GM12873 (cell line): ENCODE measurements around the gene TMEM202.

Source experiments
- TF ChIP-seq, protein P1 (sequence below): IDR thresholded peaks from 2 replicates; pipeline ENCODE4 v1.5.1; 2012; ENCODE audit warnings: low read depth, mild to moderate bottlenecking, moderate library complexity, low read length, control low read depth; ENCODE audit not compliant: insufficient read depth; ENCODE audit errors: missing control alignments

TMEM202 gene

DNA sequence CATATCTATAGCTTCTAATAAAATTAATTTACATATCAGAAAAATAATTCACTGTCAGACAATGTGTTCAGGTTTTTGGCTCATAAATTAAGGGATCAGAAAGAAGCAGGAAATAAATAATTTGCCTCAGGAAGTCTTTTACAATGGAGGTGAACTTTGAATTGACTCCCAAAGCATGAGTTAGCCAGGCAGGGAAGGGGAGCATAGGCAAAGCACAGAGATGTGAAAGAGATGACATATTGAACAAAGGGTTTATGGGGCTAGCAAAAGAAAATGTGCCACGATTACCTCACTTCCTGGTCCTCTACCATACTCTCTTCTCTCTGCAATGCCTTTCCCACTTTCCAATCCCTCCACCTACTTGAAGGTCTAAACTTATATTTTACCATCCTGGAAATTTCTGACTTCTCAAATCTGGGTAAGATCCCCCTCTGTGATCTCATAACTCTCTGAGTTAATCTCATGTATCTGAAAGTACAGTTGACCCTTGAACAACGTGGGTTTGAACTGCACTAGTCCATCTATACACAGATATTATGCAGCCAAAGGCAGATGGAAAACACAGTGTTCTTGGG lies 18.2 kb upstream of the TMEM202 start:
- TF ChIP-seq, protein P1, sequence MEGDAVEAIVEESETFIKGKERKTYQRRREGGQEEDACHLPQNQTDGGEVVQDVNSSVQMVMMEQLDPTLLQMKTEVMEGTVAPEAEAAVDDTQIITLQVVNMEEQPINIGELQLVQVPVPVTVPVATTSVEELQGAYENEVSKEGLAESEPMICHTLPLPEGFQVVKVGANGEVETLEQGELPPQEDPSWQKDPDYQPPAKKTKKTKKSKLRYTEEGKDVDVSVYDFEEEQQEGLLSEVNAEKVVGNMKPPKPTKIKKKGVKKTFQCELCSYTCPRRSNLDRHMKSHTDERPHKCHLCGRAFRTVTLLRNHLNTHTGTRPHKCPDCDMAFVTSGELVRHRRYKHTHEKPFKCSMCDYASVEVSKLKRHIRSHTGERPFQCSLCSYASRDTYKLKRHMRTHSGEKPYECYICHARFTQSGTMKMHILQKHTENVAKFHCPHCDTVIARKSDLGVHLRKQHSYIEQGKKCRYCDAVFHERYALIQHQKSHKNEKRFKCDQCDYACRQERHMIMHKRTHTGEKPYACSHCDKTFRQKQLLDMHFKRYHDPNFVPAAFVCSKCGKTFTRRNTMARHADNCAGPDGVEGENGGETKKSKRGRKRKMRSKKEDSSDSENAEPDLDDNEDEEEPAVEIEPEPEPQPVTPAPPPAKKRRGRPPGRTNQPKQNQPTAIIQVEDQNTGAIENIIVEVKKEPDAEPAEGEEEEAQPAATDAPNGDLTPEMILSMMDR: no peak

DNA sequence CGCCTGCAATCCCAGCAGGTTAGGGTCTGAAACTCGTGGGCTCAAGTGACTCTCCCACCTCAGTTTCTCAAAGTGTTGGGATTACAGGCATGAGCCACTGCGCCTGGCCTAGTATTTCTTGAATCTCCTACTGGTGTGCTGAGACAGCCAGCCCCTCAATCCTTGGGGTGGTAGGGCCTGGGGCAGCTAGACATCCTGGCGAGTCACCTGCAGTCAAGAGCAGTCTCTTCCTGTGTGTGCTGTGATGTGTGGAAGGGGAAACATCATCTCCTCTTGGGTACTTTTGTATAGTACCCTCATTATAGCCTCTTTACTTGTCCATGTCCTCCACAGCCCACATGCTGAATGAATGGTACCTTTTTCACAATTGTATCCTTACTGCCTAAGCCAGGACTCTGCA lies 17.4 kb upstream of the TMEM202 start:
- TF ChIP-seq, protein P1: no peak

DNA sequence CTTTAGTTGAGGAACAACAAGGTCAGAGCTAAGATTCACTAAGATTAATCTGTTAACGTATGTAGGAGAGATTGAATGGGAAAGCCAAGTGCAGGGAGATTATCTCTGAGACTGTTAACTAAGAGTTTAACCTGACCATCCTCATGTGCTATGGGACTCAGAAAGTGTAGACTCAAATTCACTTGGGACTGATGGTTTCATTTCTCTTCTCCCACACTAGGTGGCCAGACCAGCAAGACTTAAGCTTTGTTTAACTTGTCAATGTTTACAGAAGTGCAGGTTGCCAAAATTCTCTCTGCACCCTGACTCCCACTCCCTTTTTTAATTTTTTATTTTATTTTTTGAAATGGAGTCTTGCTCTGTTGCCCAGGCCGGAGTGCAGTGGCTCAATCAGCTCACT lies 16.0 kb upstream of the TMEM202 start:
- TF ChIP-seq, protein P1: peak; percentile 40

DNA sequence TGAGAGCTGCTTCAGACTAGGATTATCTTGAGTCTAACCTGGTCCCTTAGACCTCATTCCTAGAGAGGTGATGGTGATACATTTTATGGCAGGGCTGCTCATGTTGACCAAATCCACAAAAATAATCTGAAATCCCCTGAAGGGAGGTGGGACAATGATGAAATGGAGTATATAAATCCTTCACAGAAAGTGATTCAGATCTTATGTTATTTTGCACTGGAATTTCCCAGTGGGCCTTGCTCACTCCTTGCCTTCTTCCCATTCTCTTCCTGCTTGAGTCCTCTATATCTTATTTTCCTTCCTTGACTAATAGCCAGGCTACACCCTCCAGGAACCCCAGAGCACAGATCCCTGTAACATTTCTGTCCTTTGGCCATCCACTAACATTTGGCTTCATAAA lies 10.4 kb upstream of the TMEM202 start:
- TF ChIP-seq, protein P1: no peak

DNA sequence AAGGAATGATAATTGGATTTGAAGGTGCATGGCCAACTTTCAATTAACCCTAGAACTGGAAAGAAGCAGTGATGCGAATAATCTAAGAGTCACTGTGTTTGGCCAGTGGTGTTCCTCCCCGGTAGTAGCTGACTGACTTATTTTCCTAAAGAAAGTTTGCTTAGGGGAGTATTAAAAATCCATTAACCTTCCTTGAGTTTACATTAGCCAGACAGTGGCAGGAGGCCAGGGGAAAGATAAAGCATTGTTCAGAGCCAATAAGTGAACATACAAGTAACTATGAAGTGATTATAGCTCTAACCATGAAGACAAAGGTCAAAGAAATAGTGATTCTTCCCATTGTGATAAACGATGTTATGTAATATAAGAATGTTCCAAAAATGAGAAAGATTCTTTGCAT lies 8.9 kb upstream of the TMEM202 start:
- TF ChIP-seq, protein P1: no peak

DNA sequence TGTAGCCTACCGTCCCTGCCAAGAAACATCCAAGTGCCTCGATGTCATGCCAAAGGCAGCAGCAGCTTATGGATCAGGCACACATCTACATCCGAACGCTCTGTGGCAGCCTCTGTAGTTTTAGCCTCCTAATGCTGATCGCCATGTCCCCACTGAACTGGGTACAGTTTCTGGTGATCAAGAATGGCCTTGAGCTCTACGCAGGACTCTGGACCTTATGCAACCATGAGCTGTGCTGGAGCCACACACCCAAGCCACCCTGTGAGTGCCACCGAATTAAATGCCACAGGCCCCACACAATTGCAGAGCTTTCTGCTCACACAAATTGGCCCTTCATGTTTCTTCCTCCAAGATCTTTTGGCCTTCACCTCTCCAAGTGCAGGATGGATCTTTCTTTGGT lies 543 bp downstream of the TMEM202 start:
- TF ChIP-seq, protein P1: no peak

DNA sequence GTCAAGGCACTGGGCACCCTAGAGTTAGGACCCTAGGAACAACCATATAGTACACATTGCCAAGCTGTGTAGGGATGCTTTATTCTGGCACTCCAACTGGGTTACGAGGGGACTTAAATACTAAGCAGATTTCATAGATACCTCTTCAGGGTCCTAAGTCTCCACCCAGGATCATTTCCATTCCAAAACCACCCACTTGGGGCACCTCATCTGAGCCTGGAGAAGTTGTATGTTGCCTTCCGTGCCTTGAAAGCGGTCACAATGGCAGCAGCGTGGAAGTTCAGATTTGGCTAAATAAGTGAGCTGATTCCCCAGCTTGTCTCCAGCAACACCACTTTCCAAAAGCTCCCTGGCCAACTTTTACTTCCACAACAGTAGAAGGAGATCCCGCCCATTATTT lies 4.6 kb downstream of the TMEM202 start:
- TF ChIP-seq, protein P1: no peak
